Stimulated activated CD4-positive, alpha-beta T cell treated with anti-CD3 and anti-CD28 coated beads, Interleukin-4, amount 100 ng/mL, for 48 hours (primary cell): ENCODE results near the gene GCLC.

Experiments
- DNase-seq, 2 donors: peaks; one replicate each; pipeline ENCODE4 v3.0.0-alpha.2; 2020; ENCODE audit warnings: low read depth in 2 of 2

The GCLC gene

GRCh38 chr6:53526000-53526399 is 18.9 kb downstream of the GCLC start:
- no peak for DNase-seq

GRCh38 chr6:53524455-53524815 is 20.5 kb downstream of the GCLC start:
- DNase-seq, result no peak

- DNase-seq, result no peak
Observed at GRCh38 chr6:53523511-53524454, 21.1 kb downstream of the GCLC start.

- no peak for DNase-seq
Observed at GRCh38 chr6:53520320-53520928, 24.5 kb downstream of the GCLC start.

GRCh38 chr6:53518862-53519261 is 26.0 kb downstream of the GCLC start:
- no peak for DNase-seq

- no peak for DNase-seq
Observed at GRCh38 chr6:53517021-53517420, 27.9 kb downstream of the GCLC start.

GRCh38 chr6:53514677-53515076 is 30.2 kb downstream of the GCLC start:
- DNase-seq, result no peak

GRCh38 chr6:53513519-53513966 is 31.4 kb downstream of the GCLC start:
- no peak for DNase-seq

GRCh38 chr6:53513056-53513455 is 31.8 kb downstream of the GCLC start:
- DNase-seq, result no peak

GRCh38 chr6:53512626-53513025 is 32.3 kb downstream of the GCLC start:
- DNase-seq, result no peak

- no peak for DNase-seq
Observed at GRCh38 chr6:53510746-53511145, 34.2 kb downstream of the GCLC start.

GRCh38 chr6:53506872-53507271 is 38.0 kb downstream of the GCLC start:
- DNase-seq, result no peak

GRCh38 chr6:53504512-53504911 is 40.4 kb downstream of the GCLC start:
- no peak for DNase-seq

- no peak for DNase-seq
Observed at GRCh38 chr6:53503060-53503459, 41.8 kb downstream of the GCLC start.

GRCh38 chr6:53501432-53501831 is 43.5 kb downstream of the GCLC start:
- DNase-seq, result no peak

GRCh38 chr6:53500095-53500494 is 44.8 kb downstream of the GCLC start:
- no peak for DNase-seq

GRCh38 chr6:53499094-53499493 is 45.8 kb downstream of the GCLC start:
- DNase-seq, result no peak

- no peak for DNase-seq
Observed at GRCh38 chr6:53498649-53499048, 46.3 kb downstream of the GCLC start.

GRCh38 chr6:53497905-53498304 is 47.0 kb downstream of the GCLC start:
- DNase-seq, result no peak

GRCh38 chr6:53496797-53497375 is 48.0 kb downstream of the GCLC start:
- no peak for DNase-seq

GRCh38 chr6:53495506-53496499 is 49.1 kb downstream of the GCLC start:
- DNase-seq, result no peak

GRCh38 chr6:53494076-53494475 is 50.8 kb downstream of the GCLC start:
- DNase-seq, result no peak
